H1 (cell line): Measurements from ENCODE around the gene CDH12.

Source experiments
- CEBPB ChIP-seq: IDR thresholded peaks from 2 replicates; pipeline ENCODE4 v1.6.1; 2012; ENCODE audit warnings: low read depth, low read length
- CHD7 ChIP-seq: fragments of 300-600 bp; sonication (generic); IDR thresholded peaks from 2 replicates; pipeline ENCODE4 v1.7.1; 2012; ENCODE audit warnings: low read length, moderate library complexity, mild to moderate bottlenecking, inconsistent platforms; ENCODE audit not compliant: insufficient replicate concordance
- CTCF ChIP-seq, 3 experiments: IDR thresholded peaks; 1 replicate in 2 of 3; 2 replicates in 1 of 3; pipeline versions ENCODE4 v1.5.1 to v1.6.1; 2011; ENCODE audit warnings: low read length in 3 of 3, mild to moderate bottlenecking in 3 of 3, inconsistent platforms in 2 of 3, low read depth in 1 of 3, moderate library complexity in 1 of 3; ENCODE audit not compliant: insufficient read depth in 1 of 3; ENCODE audit errors: control extremely low read depth in 1 of 3
- GABPA ChIP-seq: IDR thresholded peaks from 2 replicates; pipeline ENCODE4 v1.6.1; 2011; ENCODE audit warnings: mild to moderate bottlenecking, low read length, moderate library complexity, borderline replicate concordance; ENCODE audit not compliant: insufficient read depth
- HDAC2 ChIP-seq, 2 experiments: fragments of 300-600 bp in 1 of 2; sonication (generic) in 1 of 2; IDR thresholded peaks; 2 replicates each; pipeline ENCODE4 v1.6.1; 2011 to 2012; ENCODE audit warnings: low read depth in 2 of 2, low read length in 2 of 2, mild to moderate bottlenecking in 2 of 2, moderate library complexity in 2 of 2, borderline replicate concordance in 1 of 2, inconsistent platforms in 1 of 2
- JUND ChIP-seq: IDR thresholded peaks from 2 replicates; pipeline ENCODE4 v1.6.1; 2011; ENCODE audit warnings: mild to moderate bottlenecking, improper control_type of control experiment, low read length
- POLR2AphosphoS5 ChIP-seq: IDR thresholded peaks from 2 replicates; pipeline ENCODE4 v1.6.1; 2011; ENCODE audit warnings: low read depth, low read length
- RBBP5 ChIP-seq: IDR thresholded peaks from 2 replicates; pipeline ENCODE4 v1.7.1; 2012; ENCODE audit warnings: low read depth, mild to moderate bottlenecking, inconsistent platforms, low read length, moderate library complexity, borderline replicate concordance
- TCF12 ChIP-seq: IDR thresholded peaks from 2 replicates; pipeline ENCODE4 v1.6.1; 2011; ENCODE audit warnings: low read depth, mild to moderate bottlenecking, low read length
- USF2 ChIP-seq: IDR thresholded peaks from 2 replicates; pipeline ENCODE4 v1.6.1; 2011; ENCODE audit warnings: low read length, improper control_type of control experiment
- ZNF274 ChIP-seq: IDR thresholded peaks from 2 replicates; pipeline ENCODE4 v1.7.0; 2012; ENCODE audit warnings: low read length, borderline replicate concordance; ENCODE audit errors: extremely low read depth

- TF ChIP-seq CTCF (IDR thresholded peaks at IDR 0.05; ENCODE audit: control extremely low read depth in 1 of 3, insufficient read depth in 1 of 3, low read depth in 1 of 3, low read length in 3 of 3) (no peak), POLR2AphosphoS5 (no peak), HDAC2 (IDR thresholded peaks at IDR 0.05; ENCODE audit: borderline replicate concordance in 1 of 2, low read depth in 2 of 2, low read length in 2 of 2) (no peak), JUND (no peak), RBBP5 (no peak), USF2 (no peak), CHD7 (no peak), GABPA (no peak), CEBPB (no peak), TCF12 (no peak), ZNF274 (no peak)
Measured at GRCh38 chr5:22504411-22504810, 348.7 kb downstream of the CDH12 start.
